Mononuclear cell (primary cell): Measurements from ENCODE around the gene MAEA. TPM values are rescaled to one million over a fixed set of nuclear protein-coding genes. Genes with fewer than 3 reads are reported as not detected.

Experiments
- H3K27me3 ChIP-seq: 2 replicates; pipeline ENCODE4 v1.6.0; 2011; ENCODE audit warnings: low read length, control low read depth; ENCODE audit not compliant: insufficient read depth
- H3K4me1 ChIP-seq: 2 replicates; pipeline ENCODE4 v1.5.1; 2011; ENCODE audit warnings: mild to moderate bottlenecking, low read length, control low read depth; ENCODE audit not compliant: insufficient read depth
- H3K4me3 ChIP-seq: 2 replicates; pipeline ENCODE4 v1.5.1; 2011; ENCODE audit warnings: mild to moderate bottlenecking, low read length, moderate library complexity
- H3K9me3 ChIP-seq: 2 replicates; pipeline ENCODE4 v1.5.1; 2011; ENCODE audit warnings: low read depth, mild to moderate bottlenecking, control low read depth, low read length
- total RNA-seq: library from RNA; depleted of rRNA; stranded (reverse); fragments of >200 nt; gene quantifications from one replicate; pipeline ENCODE4 v1.2.3, GENCODE V29; 2012

Gene MAEA
- total RNA-seq, 1 donor = 33.8 TPM

- no peaks in the 10 kb centered on the region for H3K9me3 ChIP-seq
- H3K27me3 ChIP-seq = no peaks in the 10 kb centered on the region
- H3K4me1 ChIP-seq = peaks cover 28% of the 10 kb centered on the region
- no peak overlapping the region for H3K4me3 ChIP-seq
These were observed 59.9 kb downstream of the MAEA start for GRCh38 chr4:1349359-1350168.

- no peak overlapping the region for H3K4me3 ChIP-seq
- no peaks in the 10 kb centered on the region for H3K9me3 ChIP-seq
- H3K4me1 ChIP-seq = peaks cover 25% of the 10 kb centered on the region
- H3K27me3 ChIP-seq = no peaks in the 10 kb centered on the region
These were observed 60.5 kb downstream of the MAEA start for GRCh38 chr4:1350169-1350520.

GRCh38 chr4:1351854-1352566 lies 62.3 kb downstream of the MAEA start:
- Histone ChIP-seq H3K9me3 (no peaks in the 10 kb centered on the region), H3K27me3 (no peaks in the 10 kb centered on the region), H3K4me3 (no peak overlapping the region), H3K4me1 (peaks cover 16% of the 10 kb centered on the region)

GRCh38 chr4:1352567-1352900 lies 62.8 kb downstream of the MAEA start:
- Histone ChIP-seq H3K4me3 (no peak overlapping the region), H3K9me3 (no peaks in the 10 kb centered on the region), H3K4me1 (peaks cover 14% of the 10 kb centered on the region), H3K27me3 (no peaks in the 10 kb centered on the region)

GRCh38 chr4:1353186-1354055 lies 63.7 kb downstream of the MAEA start:
- no peaks in the 10 kb centered on the region for H3K27me3 ChIP-seq
- H3K4me1 ChIP-seq = peaks cover 5% of the 10 kb centered on the region
- H3K9me3 ChIP-seq = no peaks in the 10 kb centered on the region
- no peak overlapping the region for H3K4me3 ChIP-seq

GRCh38 chr4:1354136-1354982 lies 64.7 kb downstream of the MAEA start:
- no peaks in the 10 kb centered on the region for H3K27me3 ChIP-seq
- H3K4me3 ChIP-seq = no peak overlapping the region
- peaks cover 4% of the 10 kb centered on the region for H3K4me1 ChIP-seq
- no peaks in the 10 kb centered on the region for H3K9me3 ChIP-seq

GRCh38 chr4:1354983-1355275 lies 65.2 kb downstream of the MAEA start:
- Histone ChIP-seq H3K9me3 (no peaks in the 10 kb centered on the region), H3K4me1 (peaks cover 4% of the 10 kb centered on the region), H3K4me3 (no peak overlapping the region), H3K27me3 (no peaks in the 10 kb centered on the region)

GRCh38 chr4:1355378-1355777 lies 65.7 kb downstream of the MAEA start:
- no peak overlapping the region for H3K4me3 ChIP-seq
- H3K27me3 ChIP-seq = no peaks in the 10 kb centered on the region
- H3K4me1 ChIP-seq = peaks cover 4% of the 10 kb centered on the region
- H3K9me3 ChIP-seq = no peaks in the 10 kb centered on the region

GRCh38 chr4:1356181-1356998 lies 66.7 kb downstream of the MAEA start:
- no peaks in the 10 kb centered on the region for H3K9me3 ChIP-seq
- no peak overlapping the region for H3K4me3 ChIP-seq
- H3K27me3 ChIP-seq = no peaks in the 10 kb centered on the region
- peaks cover 4% of the 10 kb centered on the region for H3K4me1 ChIP-seq

- no peak overlapping the region for H3K4me3 ChIP-seq
- no peaks in the 10 kb centered on the region for H3K9me3 ChIP-seq
- no peaks in the 10 kb centered on the region for H3K27me3 ChIP-seq
- no peaks in the 10 kb centered on the region for H3K4me1 ChIP-seq
These were observed 67.9 kb downstream of the MAEA start for GRCh38 chr4:1357356-1358248.

- Histone ChIP-seq H3K4me3 (no peak overlapping the region), H3K9me3 (no peaks in the 10 kb centered on the region), H3K27me3 (no peaks in the 10 kb centered on the region), H3K4me1 (no peaks in the 10 kb centered on the region)
These were observed 68.9 kb downstream of the MAEA start for GRCh38 chr4:1358421-1359143.

GRCh38 chr4:1359144-1359501 lies 69.4 kb downstream of the MAEA start:
- Histone ChIP-seq H3K4me1 (no peaks in the 10 kb centered on the region), H3K9me3 (no peaks in the 10 kb centered on the region), H3K4me3 (no peak overlapping the region)

GRCh38 chr4:1359976-1360375 lies 70.3 kb downstream of the MAEA start:
- H3K27me3 ChIP-seq = no peaks in the 10 kb centered on the region
- no peak overlapping the region for H3K4me3 ChIP-seq
- H3K9me3 ChIP-seq = no peaks in the 10 kb centered on the region
- no peaks in the 10 kb centered on the region for H3K4me1 ChIP-seq

More at GRCh38 chr4:1359144-1359501, 69.4 kb downstream of the MAEA start:
- H3K27me3 ChIP-seq = no peaks in the 10 kb centered on the region
